IMR-90 (cell line): ENCODE measurements around the gene AKIRIN1. TPM values are rescaled to one million over a fixed set of nuclear protein-coding genes. Genes with fewer than 3 reads are reported as not detected.

Source experiments
- ATAC-seq: fragments of 200-7000 bp; cut with Tn5 transposase; 2 replicates; pipeline ENCODE4 v1.9.1; 2020; ENCODE audit warnings: low read depth, mild to moderate bottlenecking, moderate library complexity
- BruUV-seq: library from RNA; stranded (reverse); fragments of 400-500 nt; replicated peaks from 2 replicates; lab custom pipeline; 2021; lab: Mats Ljungman, UMichigan
- CTCF ChIA-PET: fragments of 300-600 bp; formaldehyde crosslinking; extraction: SDS; loops from one replicate; lab custom pipeline; 2021; ENCODE audit warnings: antibody characterized with exemption; lab: Yijun Ruan, JAX
- POLR2A ChIA-PET: fragments of 300-600 bp; sonication (Branson Sonifier 250); formaldehyde crosslinking; loops from one replicate; lab custom pipeline; 2022; ENCODE audit warnings: antibody characterized with exemption; ENCODE audit not compliant: unreplicated experiment; lab: Charles Lee
- DNase-seq: peaks from one replicate; pipeline ENCODE4 v3.0.0; 2013
- H2AFZ ChIP-seq: replicated peaks from 2 replicates; pipeline ENCODE3; 2013; ENCODE audit warnings: low read length, mild to moderate bottlenecking; ENCODE audit not compliant: poor library complexity
- H2AK5ac ChIP-seq: 2 replicates; pipeline ENCODE4 v1.6.1; 2013; ENCODE audit warnings: low read depth, low read length, inconsistent platforms
- H2AK9ac ChIP-seq: replicated peaks from 2 replicates; pipeline ENCODE3; 2013; ENCODE audit warnings: mild to moderate bottlenecking, low read depth, low read length, moderate library complexity; ENCODE audit not compliant: poor library complexity
- H2BK120ac ChIP-seq: 2 replicates; pipeline ENCODE4 v1.6.1; 2013; ENCODE audit warnings: low read depth, low read length, inconsistent platforms
- H2BK15ac ChIP-seq: 3 replicates; pipeline ENCODE4 v1.6.1; 2013; ENCODE audit warnings: low read depth, low read length, inconsistent platforms
- H2BK20ac ChIP-seq: 2 replicates; pipeline ENCODE4 v1.6.1; 2013; ENCODE audit warnings: low read depth, mild to moderate bottlenecking, inconsistent platforms, low read length, moderate library complexity
- H2BK5ac ChIP-seq: 2 replicates; pipeline ENCODE4 v1.6.1; 2013; ENCODE audit warnings: mild to moderate bottlenecking, low read depth, low read length, inconsistent platforms; ENCODE audit not compliant: poor library complexity, severe bottlenecking
- H3K14ac ChIP-seq: replicated peaks from 2 replicates; pipeline ENCODE4 v1.6.1; 2013; ENCODE audit warnings: low read depth, low read length, inconsistent platforms
- H3K18ac ChIP-seq: 2 replicates; pipeline ENCODE4 v1.6.1; 2013; ENCODE audit warnings: low read depth, low read length, control low read depth
- H3K23ac ChIP-seq: 2 replicates; pipeline ENCODE4 v1.6.1; 2013; ENCODE audit warnings: low read depth, low read length, inconsistent platforms
- H3K27ac ChIP-seq: 2 replicates; pipeline ENCODE4 v1.5.1; 2013; ENCODE audit warnings: mild to moderate bottlenecking, control low read depth, low read length; ENCODE audit not compliant: insufficient read depth
- H3K27me3 ChIP-seq: 2 replicates; pipeline ENCODE4 v1.6.1; 2013; ENCODE audit warnings: low read length; ENCODE audit not compliant: control insufficient read depth, insufficient read depth
- H3K36me3 ChIP-seq: 2 replicates; pipeline ENCODE4 v1.6.1; 2013; ENCODE audit warnings: low read length, mixed read lengths; ENCODE audit not compliant: control insufficient read depth, insufficient read depth
- H3K4ac ChIP-seq: 2 replicates; pipeline ENCODE4 v1.6.1; 2013; ENCODE audit warnings: low read depth, low read length, inconsistent platforms
- H3K4me1 ChIP-seq: 2 replicates; pipeline ENCODE4 v1.6.1; 2013; ENCODE audit warnings: low read length, mixed read lengths; ENCODE audit not compliant: control insufficient read depth, insufficient read depth
- H3K4me2 ChIP-seq: 2 replicates; pipeline ENCODE4 v1.6.1; 2013; ENCODE audit warnings: low read depth, mild to moderate bottlenecking, control low read depth, low read length, moderate library complexity
- H3K4me3 ChIP-seq: 2 replicates; pipeline ENCODE4 v1.5.1; 2013; ENCODE audit warnings: low read depth, mild to moderate bottlenecking, control low read depth, low read length, moderate library complexity; ENCODE audit not compliant: insufficient read depth
- H3K56ac ChIP-seq: 2 replicates; pipeline ENCODE4 v1.6.1; 2013; ENCODE audit warnings: low read length, inconsistent platforms; ENCODE audit not compliant: insufficient read depth; ENCODE audit errors: extremely low read depth
- H3K79me1 ChIP-seq, 2 experiments: 2 replicates each; pipeline ENCODE4 v1.6.1; 2013; ENCODE audit warnings: low read length in 2 of 2, inconsistent platforms in 1 of 2, low read depth in 1 of 2
- H3K9ac ChIP-seq: 2 replicates; pipeline ENCODE4 v1.6.1; 2013; ENCODE audit warnings: low read depth, low read length, control low read depth
- H3K9me1 ChIP-seq: 2 replicates; pipeline ENCODE4 v1.6.1; 2013; ENCODE audit warnings: low read length, inconsistent platforms; ENCODE audit not compliant: insufficient read depth
- H3K9me3 ChIP-seq: 2 replicates; pipeline ENCODE4 v1.6.1; 2013; ENCODE audit warnings: low read length; ENCODE audit not compliant: control insufficient read depth, insufficient read depth
- H4K20me1 ChIP-seq: 2 replicates; pipeline ENCODE4 v1.6.1; 2013; ENCODE audit warnings: low read length, inconsistent platforms; ENCODE audit not compliant: insufficient read depth
- H4K5ac ChIP-seq: 2 replicates; pipeline ENCODE4 v1.6.1; 2013; ENCODE audit warnings: mild to moderate bottlenecking, low read depth, low read length, control low read depth
- H4K8ac ChIP-seq, 2 experiments: 2 replicates each; pipeline ENCODE4 v1.6.1; 2013; ENCODE audit warnings: low read depth in 2 of 2, low read length in 2 of 2, control low read depth in 1 of 2, inconsistent platforms in 1 of 2
- H4K91ac ChIP-seq: 2 replicates; pipeline ENCODE4 v1.6.1; 2013; ENCODE audit warnings: low read depth, low read length, inconsistent platforms; ENCODE audit not compliant: insufficient read depth
- CEBPB ChIP-seq: IDR thresholded peaks from 2 replicates; pipeline ENCODE4 v1.6.1; 2012; ENCODE audit warnings: low read depth, low read length, improper control_type of control experiment
- FOS ChIP-seq: fragments of 150-350 bp; IDR thresholded peaks from 2 replicates; pipeline ENCODE4 v1.6.1; 2016; ENCODE audit warnings: low read depth, low read length
- POLR2A ChIP-seq: IDR thresholded peaks from 2 replicates; pipeline ENCODE4 v1.6.1; 2012; ENCODE audit warnings: mild to moderate bottlenecking, low read depth, low read length
- RCOR1 ChIP-seq: IDR thresholded peaks from 2 replicates; pipeline ENCODE4 v1.6.1; 2012; ENCODE audit warnings: mild to moderate bottlenecking, low read length, improper control_type of control experiment; ENCODE audit not compliant: insufficient replicate concordance
- USF2 ChIP-seq: fragments of 150-350 bp; IDR thresholded peaks from 2 replicates; pipeline ENCODE4 v1.6.1; 2017; ENCODE audit warnings: mild to moderate bottlenecking, antibody characterized with exemption, low read length, low read depth
- WGBS, 2 experiments: methylation state at CpG; one replicate each; pipeline versions ENCODE4 v1.1.5 to v1.1.7; 2013; ENCODE audit warnings: missing lambda C conversion rate in 2 of 2; ENCODE audit not compliant: insufficient read length in 1 of 2; ENCODE audit errors: extremely low coverage in 2 of 2; 5-methylcytosine and 5-hydroxymethylcytosine counted together
- dilution Hi-C: fragments of 300-500 bp; cut with HindIII; formaldehyde crosslinking; loops from one replicate; pipeline ENCODE4 v1.14.3; 2018; ENCODE audit warnings: low sequenced_read_pairs; ENCODE audit not compliant: unreplicated experiment
- in situ Hi-C: fragments of 300-500 bp; cut with MboI; formaldehyde crosslinking; loops from 3 replicates; pipeline ENCODE4 v1.14.3; 2019; ENCODE audit warnings: low sequenced_read_pairs, inconsistent platforms, mixed read lengths
- intact Hi-C: fragments of 100-400 bp; cut with micrococcal nuclease; formaldehyde crosslinking; loops from 2 replicates; pipeline ENCODE4 v1.10.0; 2022
- polyA plus RNA-seq, 3 experiments: library from polyadenylated mRNA; depleted of rRNA; stranded (reverse); fragments of >200 nt; gene quantifications; 2 replicates each; pipeline ENCODE4 v1.2.3, GENCODE V29; 2012; ENCODE audit warnings: low replicate concordance in 1 of 3
- total RNA-seq: library from RNA; depleted of rRNA; stranded (reverse); fragments of >200 nt; gene quantifications from 2 replicates; pipeline ENCODE4 v1.2.3, GENCODE V29; 2012

AKIRIN1 gene
- total and polyA plus RNA-seq, 2 of the 4 experiments (the other 2 are of a cell fraction) = 42.5 to 44.2 TPM

DNA sequence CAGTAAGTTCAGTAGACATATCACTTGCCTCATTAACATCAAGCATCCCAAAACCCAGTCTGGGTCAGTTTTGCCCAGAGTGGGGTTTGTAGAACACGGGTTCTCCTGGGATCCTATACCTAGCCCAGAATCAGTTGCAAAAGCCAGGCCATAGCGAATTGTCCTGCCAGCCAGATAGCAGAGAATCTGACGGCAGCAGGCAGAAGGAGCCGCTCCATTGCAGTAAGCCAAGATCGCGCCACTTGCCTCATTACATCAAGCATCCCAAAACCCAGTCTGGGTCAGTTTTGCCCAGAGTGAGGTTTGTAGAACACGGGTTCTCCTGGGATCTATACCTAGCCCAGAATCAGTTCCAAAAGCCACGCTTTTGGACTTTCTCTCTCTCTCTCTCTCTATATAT is 54.2 kb downstream of the AKIRIN1 start:
- TF ChIP-seq RCOR1 = no peak
- no peak for TF ChIP-seq CEBPB
- no peak for TF ChIP-seq USF2
- TF ChIP-seq FOS = no peak
- TF ChIP-seq POLR2A = no peak
- POLR2A ChIA-PET = no interaction called here

More for the DNA sequence above, 54.2 kb downstream of the AKIRIN1 start:
- H3K36me3 ChIP-seq = peaks cover 22% of the 10 kb centered on the region
- BruUV-seq = no TSS peak
- CTCF ChIA-PET = no interaction called here
- no peak overlapping the region for H3K4ac ChIP-seq
- no peaks in the 10 kb centered on the region for H3K27me3 ChIP-seq
- no peak overlapping the region for H4K5ac ChIP-seq
- H2BK20ac ChIP-seq = no peak overlapping the region
- no peaks in the 10 kb centered on the region for H4K20me1 ChIP-seq
- no peak overlapping the region for H2BK5ac ChIP-seq
- no peak overlapping the region for H3K23ac ChIP-seq
- no peak overlapping the region for H2AFZ ChIP-seq
- H3K4me2 ChIP-seq = no peak overlapping the region
- dilution Hi-C loops (no loop called here), intact Hi-C loops (no loop called here), in situ Hi-C loops (no loop called here)
- no peak overlapping the region for H2AK9ac ChIP-seq
- no peaks in the 10 kb centered on the region for H3K9me3 ChIP-seq
- ATAC-seq (no peak), DNase-seq (no peak)
- H3K56ac ChIP-seq = no peak overlapping the region
- no peak overlapping the region for H4K91ac ChIP-seq
- no peak overlapping the region for H4K8ac ChIP-seq
- no peak overlapping the region for H2BK15ac ChIP-seq
- H3K4me1 ChIP-seq = no peaks in the 10 kb centered on the region; the same call in 1 of the 2 replicates
- no peak overlapping the region for H3K27ac ChIP-seq
- no peak overlapping the region for H2AK5ac ChIP-seq
- no peak overlapping the region for H3K14ac ChIP-seq
- no peak overlapping the region for H3K9ac ChIP-seq
- 100% methylated on average over 1 of the region's 8 CpGs; no CpG with 5 or more reads in 1 of the 2 experiments for WGBS, 2 experiments
- H3K79me1 ChIP-seq = no peaks in the 10 kb centered on the region
- no peak overlapping the region for H2BK120ac ChIP-seq
- peaks cover 12% of the 10 kb centered on the region for H3K9me1 ChIP-seq
- no peak overlapping the region for H3K18ac ChIP-seq
- no peak overlapping the region for H3K4me3 ChIP-seq
